ENCODE measurements around the gene PRR11.
A peak's percentile ranks its signal among the peaks of the same experiment; 100 is the strongest.
"Not testable (repeated sequence)": the region's sequence is repeated elsewhere in the genome, so short reads cannot be mapped to it uniquely, and the experiment has no call there.

Gene PRR11

DNA sequence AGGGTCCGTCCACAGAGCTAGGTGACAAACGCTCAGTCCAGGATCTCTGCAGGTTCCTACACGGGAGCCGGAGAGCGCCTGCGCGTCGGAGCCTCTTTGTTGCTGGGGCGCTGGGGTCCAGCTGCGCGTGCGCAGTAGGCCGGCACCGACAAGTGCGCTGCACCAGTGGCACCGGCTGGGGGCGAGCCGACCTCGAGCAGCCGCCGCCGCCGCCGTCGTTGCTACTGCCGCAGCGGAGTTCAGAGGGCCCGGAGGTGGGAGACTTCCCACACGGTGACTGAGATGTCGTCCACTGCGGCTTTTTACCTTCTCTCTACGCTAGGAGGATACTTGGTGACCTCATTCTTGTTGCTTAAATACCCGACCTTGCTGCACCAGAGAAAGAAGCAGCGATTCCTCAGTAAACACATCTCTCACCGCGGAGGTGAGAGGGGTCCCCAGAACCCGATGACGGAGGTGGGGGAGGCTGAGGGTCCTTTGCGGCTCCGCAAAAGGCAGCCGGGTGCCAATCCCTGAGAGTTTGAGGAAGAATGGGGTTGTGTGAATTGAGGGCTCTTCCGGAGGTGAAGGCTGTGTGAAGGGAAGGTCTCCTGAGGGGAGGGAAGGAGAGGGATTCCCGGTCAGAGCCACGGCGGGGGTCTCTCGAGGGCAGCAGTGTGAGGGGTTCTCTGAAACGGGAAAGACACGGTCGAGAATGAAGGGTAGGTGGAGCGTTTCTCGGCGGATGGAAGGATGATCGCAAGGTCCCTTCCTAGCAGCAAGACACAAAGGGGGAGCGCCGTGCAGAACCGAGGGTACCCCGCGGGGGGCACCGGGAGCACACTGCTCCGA lies 65.0 kb downstream of the PRR11 start, which contains the start of gene GDPD1:
Gene GDPD1, plus strand, starts transcription at position 184 of the 831 bp plus-strand sequence. Its CDS starts 99 bp downstream, at position 283.
- peak; percentile 91 for DNase-seq (ENCODE audit: low read depth)

- no peak for DNase-seq (ENCODE audit: low read depth)
These were observed 65.8 kb downstream of the PRR11 start for GRCh38 chr17:59221159-59221847.

- DNase-seq (ENCODE audit: low read depth), result no peak
These were observed 68.3 kb downstream of the PRR11 start for GRCh38 chr17:59223813-59224212.

DNA sequence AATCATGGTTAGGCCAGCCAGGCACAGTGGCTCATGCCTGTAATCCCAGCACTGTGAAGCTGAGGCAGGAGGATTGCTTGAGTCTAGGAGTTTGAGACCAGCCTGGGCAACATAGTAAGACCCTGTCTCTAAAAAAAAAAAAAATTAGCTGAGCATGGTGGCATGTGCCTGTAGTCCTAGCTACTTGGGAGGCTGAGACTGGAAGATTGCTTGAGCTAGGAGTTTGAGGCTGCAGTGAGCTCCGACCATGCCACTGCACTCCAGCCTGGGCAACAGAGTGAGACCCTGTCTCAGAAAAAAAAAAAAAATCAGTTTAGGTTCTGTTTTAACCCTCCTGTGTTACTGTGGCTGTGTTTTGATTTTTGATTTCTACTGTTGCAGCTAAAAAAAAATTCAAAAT lies 73.0 kb downstream of the PRR11 start:
- DNase-seq (ENCODE audit: low read depth), result not testable (repeated sequence)

DNA sequence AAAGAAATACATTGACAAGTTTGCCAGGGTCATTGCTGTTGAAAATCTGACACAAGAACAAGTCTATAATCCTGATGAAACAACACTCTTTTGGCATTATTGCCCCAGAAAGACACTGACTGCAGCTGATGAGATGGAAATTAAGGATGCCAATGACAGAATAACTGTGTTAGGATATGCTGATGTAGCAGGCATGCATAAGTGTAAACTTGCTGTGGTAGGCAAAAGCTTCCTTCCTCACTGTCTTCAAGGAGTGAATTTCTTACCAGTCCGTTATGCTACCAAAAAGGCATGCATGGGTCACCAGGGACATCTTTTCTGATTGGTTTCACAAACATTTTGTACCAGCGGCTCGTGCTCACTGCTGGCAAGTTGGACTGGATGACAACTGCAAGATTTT lies 75.2 kb downstream of the PRR11 start:
- no peak for DNase-seq (ENCODE audit: low read depth)

GRCh38 chr17:59234631-59235030 lies 79.1 kb downstream of the PRR11 start:
- DNase-seq (ENCODE audit: low read depth), result no peak

GRCh38 chr17:59238906-59239305 lies 83.4 kb downstream of the PRR11 start:
- no peak for DNase-seq (ENCODE audit: low read depth)

GRCh38 chr17:59244081-59244480 lies 88.5 kb downstream of the PRR11 start:
- DNase-seq (ENCODE audit: low read depth), result no peak

Data from stimulated activated CD8-positive, alpha-beta memory T cell treated with anti-CD3 and anti-CD28 coated beads, Interleukin-7, amount 100 ng/mL, for 24 hours (primary cell).